ENCODE results near the gene DCAKD. TPM values are rescaled to one million over a fixed set of nuclear protein-coding genes. Genes with fewer than 3 reads are reported as not detected.

The DCAKD gene
- total RNA-seq, 1 experiment from 2014 or later: 74.1 TPM

- Histone ChIP-seq H3K27me3 (replicated peaks) (no peaks in the 10 kb centered on the region), H3K9me3 (replicated peaks) (0 out of 2 replicates have a peak, but pooled peaks cover 3% of the 10 kb centered on the region), H3K4me1 (replicated peaks) (peaks cover 16% of the 10 kb centered on the region), H3K36me3 (peaks cover 3% of the 10 kb centered on the region), H3K4me3 (no peak overlapping the region), H3K27ac (no peak overlapping the region)
- no peak for DNase-seq (ENCODE audit: low read depth in 1 of 2, low spot score in 2 of 2)
Observed at GRCh38 chr17:45016237-45016636, 35.2 kb downstream of the DCAKD start.

- DNase-seq (ENCODE audit: low read depth in 1 of 2, low spot score in 2 of 2): no peak
- no peaks in the 10 kb centered on the region for H3K9me3 ChIP-seq (replicated peaks)
- no peaks in the 10 kb centered on the region for H3K27me3 ChIP-seq (replicated peaks)
- H3K4me1 ChIP-seq (replicated peaks): peaks cover 2% of the 10 kb centered on the region
- H3K36me3 ChIP-seq: no peaks in the 10 kb centered on the region
- no peak overlapping the region for H3K27ac ChIP-seq
- no peak overlapping the region for H3K4me3 ChIP-seq
Observed at GRCh38 chr17:45013021-45013997, 38.1 kb downstream of the DCAKD start.

GRCh38 chr17:45011767-45012166, 39.7 kb downstream of the DCAKD start:
- Histone ChIP-seq H3K27ac (no peak overlapping the region), H3K9me3 (replicated peaks) (no peaks in the 10 kb centered on the region)
- no peak for DNase-seq (ENCODE audit: low read depth in 1 of 2, low spot score in 2 of 2)

GRCh38 chr17:45009676-45010467, 41.6 kb downstream of the DCAKD start:
- no peaks in the 10 kb centered on the region for H3K4me1 ChIP-seq (replicated peaks)
- H3K9me3 ChIP-seq (replicated peaks): no peaks in the 10 kb centered on the region
- no peak overlapping the region for H3K4me3 ChIP-seq
- H3K27ac ChIP-seq: no peak overlapping the region
- no peaks in the 10 kb centered on the region for H3K36me3 ChIP-seq
- no peak for DNase-seq (ENCODE audit: low read depth in 1 of 2, low spot score in 2 of 2)
- no peaks in the 10 kb centered on the region for H3K27me3 ChIP-seq (replicated peaks)

More at GRCh38 chr17:45011767-45012166, 39.7 kb downstream of the DCAKD start:
- Histone ChIP-seq H3K4me1 (replicated peaks) (no peaks in the 10 kb centered on the region), H3K27me3 (replicated peaks) (no peaks in the 10 kb centered on the region), H3K4me3 (no peak overlapping the region), H3K36me3 (no peaks in the 10 kb centered on the region)

GRCh38 chr17:45008216-45008615, 43.2 kb downstream of the DCAKD start:
- no peak overlapping the region for H3K27ac ChIP-seq
- no peaks in the 10 kb centered on the region for H3K27me3 ChIP-seq (replicated peaks)
- no peak for DNase-seq (ENCODE audit: low read depth in 1 of 2, low spot score in 2 of 2)
- H3K4me3 ChIP-seq: no peak overlapping the region
- no peaks in the 10 kb centered on the region for H3K9me3 ChIP-seq (replicated peaks)
- H3K36me3 ChIP-seq: no peaks in the 10 kb centered on the region
- no peaks in the 10 kb centered on the region for H3K4me1 ChIP-seq (replicated peaks)

- Histone ChIP-seq H3K27ac (no peak overlapping the region), H3K9me3 (replicated peaks) (no peaks in the 10 kb centered on the region), H3K4me3 (no peak overlapping the region), H3K36me3 (no peaks in the 10 kb centered on the region), H3K27me3 (replicated peaks) (no peaks in the 10 kb centered on the region), H3K4me1 (replicated peaks) (no peaks in the 10 kb centered on the region)
- no peak for DNase-seq (ENCODE audit: low read depth in 1 of 2, low spot score in 2 of 2)
Observed at GRCh38 chr17:45006927-45007461, 44.4 kb downstream of the DCAKD start.

GRCh38 chr17:45005700-45006099, 45.7 kb downstream of the DCAKD start:
- H3K27me3 ChIP-seq (replicated peaks): no peaks in the 10 kb centered on the region
- no peaks in the 10 kb centered on the region for H3K9me3 ChIP-seq (replicated peaks)
- H3K27ac ChIP-seq: no peak overlapping the region
- no peaks in the 10 kb centered on the region for H3K36me3 ChIP-seq
- H3K4me3 ChIP-seq: no peak overlapping the region
- no peaks in the 10 kb centered on the region for H3K4me1 ChIP-seq (replicated peaks)
- DNase-seq (ENCODE audit: low read depth in 1 of 2, low spot score in 2 of 2): no peak

- Histone ChIP-seq H3K9me3 (replicated peaks) (peaks cover 3% of the 10 kb centered on the region; the same call in 1 of the 2 replicates), H3K36me3 (no peaks in the 10 kb centered on the region), H3K4me3 (no peak overlapping the region), H3K27me3 (replicated peaks) (no peaks in the 10 kb centered on the region), H3K4me1 (replicated peaks) (no peaks in the 10 kb centered on the region), H3K27ac (no peak overlapping the region)
- DNase-seq (ENCODE audit: low read depth in 1 of 2, low spot score in 2 of 2): no peak
Observed at GRCh38 chr17:45004388-45004787, 47.0 kb downstream of the DCAKD start.

GRCh38 chr17:45003877-45004276, 47.6 kb downstream of the DCAKD start:
- Histone ChIP-seq H3K36me3 (no peaks in the 10 kb centered on the region), H3K4me3 (no peak overlapping the region)
- no peak for DNase-seq (ENCODE audit: low read depth in 1 of 2, low spot score in 2 of 2)

GRCh38 chr17:45001310-45001709, 50.1 kb downstream of the DCAKD start:
- H3K4me1 ChIP-seq (replicated peaks): no peaks in the 10 kb centered on the region
- no peak overlapping the region for H3K4me3 ChIP-seq
- no peaks in the 10 kb centered on the region; the same call in 1 of the 2 replicates for H3K27me3 ChIP-seq (replicated peaks)
- H3K9me3 ChIP-seq (replicated peaks): peaks cover 6% of the 10 kb centered on the region; the same call in 1 of the 2 replicates
- DNase-seq (ENCODE audit: low read depth in 1 of 2, low spot score in 2 of 2): no peak
- no peaks in the 10 kb centered on the region for H3K36me3 ChIP-seq
- H3K27ac ChIP-seq: no peak overlapping the region

More at GRCh38 chr17:45003877-45004276, 47.6 kb downstream of the DCAKD start:
- Histone ChIP-seq H3K27ac (no peak overlapping the region), H3K4me1 (replicated peaks) (no peaks in the 10 kb centered on the region), H3K9me3 (replicated peaks) (peaks cover 6% of the 10 kb centered on the region; the same call in 1 of the 2 replicates), H3K27me3 (replicated peaks) (no peaks in the 10 kb centered on the region)

GRCh38 chr17:44999433-44999832, 52.0 kb downstream of the DCAKD start:
- no peaks in the 10 kb centered on the region for H3K4me1 ChIP-seq (replicated peaks)
- no peak overlapping the region for H3K4me3 ChIP-seq
- no peak overlapping the region for H3K27ac ChIP-seq
- no peak for DNase-seq (ENCODE audit: low read depth in 1 of 2, low spot score in 2 of 2)
- no peaks in the 10 kb centered on the region for H3K36me3 ChIP-seq
- peaks cover 6% of the 10 kb centered on the region; the same call in 1 of the 2 replicates for H3K9me3 ChIP-seq (replicated peaks)
- no peaks in the 10 kb centered on the region; the same call in 1 of the 2 replicates for H3K27me3 ChIP-seq (replicated peaks)

- Histone ChIP-seq H3K27ac (no peak overlapping the region), H3K9me3 (replicated peaks) (peaks cover 6% of the 10 kb centered on the region; the same call in 1 of the 2 replicates), H3K4me1 (replicated peaks) (no peaks in the 10 kb centered on the region), H3K36me3 (no peaks in the 10 kb centered on the region), H3K27me3 (replicated peaks) (no peaks in the 10 kb centered on the region; the same call in 1 of the 2 replicates), H3K4me3 (no peak overlapping the region)
- no peak for DNase-seq (ENCODE audit: low read depth in 1 of 2, low spot score in 2 of 2)
Observed at GRCh38 chr17:44998646-44999045, 52.8 kb downstream of the DCAKD start.

- Histone ChIP-seq H3K4me3 (no peak overlapping the region), H3K9me3 (replicated peaks) (peaks cover 6% of the 10 kb centered on the region; the same call in 1 of the 2 replicates), H3K27me3 (replicated peaks) (no peaks in the 10 kb centered on the region; the same call in 1 of the 2 replicates), H3K4me1 (replicated peaks) (no peaks in the 10 kb centered on the region), H3K27ac (no peak overlapping the region), H3K36me3 (no peaks in the 10 kb centered on the region)
- DNase-seq (ENCODE audit: low read depth in 1 of 2, low spot score in 2 of 2): no peak
Observed at GRCh38 chr17:44997733-44998520, 53.5 kb downstream of the DCAKD start.
